ENCODE data around the gene OPHN1.

DNA sequence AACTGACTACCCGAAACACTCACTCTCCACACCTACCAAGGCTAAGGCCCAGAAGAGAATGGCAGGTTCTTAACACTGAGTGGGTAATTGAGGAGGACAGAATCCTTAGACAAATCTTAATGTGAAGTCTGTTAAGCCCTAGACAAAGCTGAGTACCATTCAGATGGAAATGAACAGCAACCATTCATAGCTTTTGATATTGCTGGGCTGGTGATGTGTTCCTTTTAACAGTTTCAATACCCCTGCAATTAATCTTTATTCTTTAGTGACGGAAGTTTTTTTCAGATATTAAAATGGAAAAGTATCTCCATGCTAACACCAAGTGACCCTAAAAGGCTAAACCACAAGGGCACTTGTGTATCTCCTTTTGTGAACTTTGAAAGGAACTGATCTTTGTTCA lies 334.9 kb downstream of the OPHN1 start:
- TF ChIP-seq GATA2 (IDR thresholded peaks at IDR 0.05; ENCODE audit: insufficient read depth, insufficient read length, low read depth, low read length) (no peak), POLR2A (IDR thresholded peaks at IDR 0.05; ENCODE audit: low read depth, low read length) (no peak)
- TF ChIP-seq, protein P1, sequence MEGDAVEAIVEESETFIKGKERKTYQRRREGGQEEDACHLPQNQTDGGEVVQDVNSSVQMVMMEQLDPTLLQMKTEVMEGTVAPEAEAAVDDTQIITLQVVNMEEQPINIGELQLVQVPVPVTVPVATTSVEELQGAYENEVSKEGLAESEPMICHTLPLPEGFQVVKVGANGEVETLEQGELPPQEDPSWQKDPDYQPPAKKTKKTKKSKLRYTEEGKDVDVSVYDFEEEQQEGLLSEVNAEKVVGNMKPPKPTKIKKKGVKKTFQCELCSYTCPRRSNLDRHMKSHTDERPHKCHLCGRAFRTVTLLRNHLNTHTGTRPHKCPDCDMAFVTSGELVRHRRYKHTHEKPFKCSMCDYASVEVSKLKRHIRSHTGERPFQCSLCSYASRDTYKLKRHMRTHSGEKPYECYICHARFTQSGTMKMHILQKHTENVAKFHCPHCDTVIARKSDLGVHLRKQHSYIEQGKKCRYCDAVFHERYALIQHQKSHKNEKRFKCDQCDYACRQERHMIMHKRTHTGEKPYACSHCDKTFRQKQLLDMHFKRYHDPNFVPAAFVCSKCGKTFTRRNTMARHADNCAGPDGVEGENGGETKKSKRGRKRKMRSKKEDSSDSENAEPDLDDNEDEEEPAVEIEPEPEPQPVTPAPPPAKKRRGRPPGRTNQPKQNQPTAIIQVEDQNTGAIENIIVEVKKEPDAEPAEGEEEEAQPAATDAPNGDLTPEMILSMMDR (IDR thresholded peaks at IDR 0.05; ENCODE audit: extremely low read depth in 1 of 2, insufficient read depth in 1 of 2, low read depth in 1 of 2, low read length in 2 of 2), result no peak

Data from endothelial cell of umbilical vein (primary cell).